ENCODE results near the gene RAD51B. TPM values are rescaled to one million over a fixed set of nuclear protein-coding genes. Genes with fewer than 3 reads are reported as not detected.

The RAD51B gene
- total RNA-seq, 1 donor from 2014 or later = 3.8 TPM

- intact Hi-C loops (cut with DNase I) = no loop called here
- DNase-seq (ENCODE audit: low spot score) = no peak
These were observed 643.7 kb downstream of the RAD51B start for GRCh38 chr14:68463299-68463698.

DNA sequence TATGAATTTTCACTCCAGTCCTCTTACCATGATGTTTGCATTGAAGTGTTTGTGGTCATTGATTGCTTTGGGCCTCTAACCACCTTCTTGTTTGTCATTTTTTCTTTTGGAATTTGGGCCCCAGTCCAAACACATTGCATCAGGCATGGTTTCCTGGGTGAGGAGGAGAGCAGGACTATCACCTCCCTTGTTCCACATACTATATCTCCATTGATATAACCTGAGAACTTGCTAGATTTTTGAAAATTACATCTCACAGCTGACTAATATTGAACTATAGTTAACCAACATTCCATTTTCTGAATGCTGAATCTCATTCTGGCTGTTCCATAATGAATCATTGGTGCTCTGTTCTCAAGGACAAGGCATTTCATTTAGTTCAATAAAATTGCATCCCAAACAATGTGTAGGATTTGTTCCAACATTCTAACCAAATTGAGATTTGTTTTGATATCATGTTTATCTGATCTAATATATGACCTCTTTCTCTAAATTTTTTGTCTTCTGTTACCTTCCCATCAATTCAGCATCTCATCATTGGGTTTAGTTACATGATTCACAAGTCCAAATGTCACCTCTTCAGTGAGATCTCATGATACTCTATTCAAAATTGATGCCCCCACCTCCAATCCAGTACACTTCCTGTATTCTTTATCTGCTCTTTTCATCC lies 644.3 kb downstream of the RAD51B start:
- no peak for DNase-seq (ENCODE audit: low spot score)
- intact Hi-C loops (cut with DNase I) = no loop called here

- intact Hi-C loops (cut with DNase I) = no loop called here
- no peak for DNase-seq (ENCODE audit: low spot score)
These were observed 645.1 kb downstream of the RAD51B start for GRCh38 chr14:68464711-68465110.

DNA sequence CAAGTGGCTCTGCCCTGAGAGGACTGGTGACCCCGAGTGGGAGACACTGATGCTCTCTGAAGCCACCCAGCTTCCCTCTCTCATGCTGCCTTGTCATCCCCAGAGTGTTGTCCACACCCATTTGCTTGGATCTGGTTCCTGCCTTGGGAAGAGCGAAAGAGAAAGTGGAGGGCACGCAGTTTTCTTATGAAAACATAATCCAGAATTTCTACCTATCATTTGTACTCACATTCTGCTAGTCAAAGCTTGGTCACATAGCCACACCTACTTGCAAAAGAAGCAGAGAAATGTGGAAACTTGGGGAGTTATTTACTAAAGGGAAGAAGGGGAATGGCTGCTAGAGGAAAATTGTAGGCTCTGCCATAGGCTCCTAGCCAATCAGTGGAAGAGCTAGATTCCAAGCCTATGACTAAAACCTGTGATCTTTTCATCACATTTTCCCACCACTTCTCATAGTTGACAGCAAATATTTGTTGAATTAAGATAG lies 647.0 kb downstream of the RAD51B start:
- intact Hi-C loops (cut with DNase I) = no loop called here
- no peak for DNase-seq (ENCODE audit: low spot score)

DNA sequence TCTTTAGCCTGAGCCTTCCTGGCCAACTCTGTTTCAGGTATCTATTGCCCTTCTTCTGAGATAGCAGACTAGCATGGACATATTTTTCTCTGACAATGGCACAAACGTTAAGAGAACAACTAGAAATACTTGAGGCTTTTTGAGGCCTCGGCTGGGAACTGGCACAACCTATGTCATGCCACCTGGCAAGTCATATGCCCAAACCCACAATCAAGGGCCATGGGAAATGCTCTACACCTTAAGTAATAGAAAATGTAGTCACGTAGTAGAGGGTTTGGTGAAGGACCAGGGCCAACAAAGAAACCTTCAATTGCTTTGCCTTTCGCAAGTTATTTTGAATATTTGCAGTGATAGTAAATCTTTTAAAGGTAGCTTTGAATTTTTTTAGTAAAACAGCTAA lies 647.8 kb downstream of the RAD51B start:
- intact Hi-C loops (cut with DNase I) = no loop called here
- DNase-seq (ENCODE audit: low spot score) = no peak

GRCh38 chr14:68468437-68469207 lies 649.0 kb downstream of the RAD51B start:
- intact Hi-C loops (cut with DNase I) = no loop called here
- DNase-seq (ENCODE audit: low spot score) = no peak

GRCh38 chr14:68469208-68469713 lies 649.7 kb downstream of the RAD51B start:
- intact Hi-C loops (cut with DNase I) = no loop called here
- DNase-seq (ENCODE audit: low spot score) = no peak

DNA sequence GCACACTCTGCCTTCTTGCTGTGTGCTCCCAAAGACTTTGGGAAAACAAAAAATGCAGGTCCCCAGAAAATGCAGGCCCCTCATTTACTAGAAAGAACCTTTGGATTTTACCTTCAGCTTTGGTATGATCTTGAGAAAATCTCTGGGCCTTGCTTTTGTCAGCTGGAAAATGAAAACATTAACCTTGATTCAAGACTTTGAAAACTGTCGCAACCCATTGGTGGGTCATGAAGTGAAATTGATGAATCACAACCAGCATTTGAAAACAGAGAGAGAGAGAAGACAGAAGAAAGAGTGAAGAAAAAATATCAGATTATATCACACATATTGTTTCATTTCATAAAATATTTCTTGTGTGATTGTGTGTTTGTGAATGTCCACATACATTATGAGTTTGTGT lies 650.8 kb downstream of the RAD51B start:
- no peak for DNase-seq (ENCODE audit: low spot score)
- intact Hi-C loops (cut with DNase I) = no loop called here

DNA sequence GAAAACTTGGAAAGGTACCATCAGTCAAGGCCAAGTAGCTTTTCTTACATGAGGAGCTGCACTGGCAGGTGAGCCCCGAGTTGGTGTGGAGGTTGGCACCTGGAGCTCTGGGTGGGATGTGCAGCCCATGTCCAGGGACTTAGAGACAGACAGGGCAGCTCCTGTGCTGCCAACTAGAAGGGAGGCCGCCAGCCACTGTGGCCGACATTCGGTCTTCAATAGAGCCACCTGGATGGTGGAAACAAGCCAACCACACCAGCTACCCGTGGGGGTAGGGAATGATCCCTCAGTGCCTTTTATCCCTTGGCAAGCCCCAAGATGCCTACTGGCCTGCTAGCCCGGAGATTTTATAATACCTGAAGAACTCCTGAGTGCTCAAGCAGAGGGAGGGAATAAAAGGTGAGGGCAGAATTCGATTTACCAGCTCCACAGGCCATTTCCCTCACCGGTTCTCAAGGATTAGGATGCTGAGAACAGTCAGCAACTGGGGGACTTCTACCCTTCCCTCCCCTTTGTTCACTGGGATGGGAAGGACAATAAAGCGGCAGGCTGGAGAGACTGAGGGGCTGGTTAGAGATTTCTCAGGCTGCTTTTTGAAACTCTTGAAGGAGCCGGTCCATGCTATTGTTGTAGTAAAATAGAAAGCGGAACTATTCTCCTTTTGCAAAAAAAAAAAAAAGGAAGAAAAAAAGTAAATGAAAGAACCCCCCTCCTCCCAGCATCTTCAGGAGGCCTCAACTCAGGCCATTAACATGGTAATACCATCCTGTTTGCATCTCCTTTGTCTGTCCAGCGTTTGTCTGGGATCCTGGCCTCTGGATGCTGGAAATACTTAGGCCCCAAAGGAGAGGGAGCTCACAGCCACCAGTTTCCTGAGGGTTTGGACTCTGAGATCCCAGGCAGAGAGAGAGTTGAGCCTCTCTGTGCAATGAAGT lies 651.7 kb downstream of the RAD51B start:
- DNase-seq (ENCODE audit: low spot score) = no peak
- intact Hi-C loops (cut with DNase I) = no loop called here

DNA sequence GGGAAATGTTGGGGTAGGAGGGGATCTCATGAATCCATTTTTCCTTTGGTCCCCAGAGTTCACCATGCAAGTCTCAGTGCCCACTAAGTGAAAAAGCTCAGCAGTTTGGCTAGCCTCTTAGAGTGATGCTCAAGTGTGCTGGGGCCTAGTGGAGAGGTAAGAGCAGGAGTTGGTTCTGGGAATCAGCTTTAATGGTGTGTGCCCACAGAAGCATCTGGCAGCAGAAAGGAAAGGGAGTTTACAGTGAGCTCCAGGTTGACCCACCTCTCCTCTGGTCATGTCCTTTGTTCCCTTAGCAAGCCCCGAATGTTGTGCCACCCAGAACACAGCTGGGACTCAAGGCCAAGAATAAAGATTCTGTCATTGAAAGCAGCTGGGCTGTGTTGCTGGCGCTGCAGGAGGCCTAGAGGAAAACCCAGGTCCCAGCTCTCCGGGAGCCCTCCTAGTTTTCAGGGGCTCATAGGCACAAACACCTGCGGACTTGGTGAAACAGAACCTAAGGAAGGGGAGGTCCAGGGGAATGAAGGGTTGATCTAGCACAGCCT lies 652.5 kb downstream of the RAD51B start:
- DNase-seq (ENCODE audit: low spot score) = no peak
- intact Hi-C loops (cut with DNase I) = no loop called here

DNA sequence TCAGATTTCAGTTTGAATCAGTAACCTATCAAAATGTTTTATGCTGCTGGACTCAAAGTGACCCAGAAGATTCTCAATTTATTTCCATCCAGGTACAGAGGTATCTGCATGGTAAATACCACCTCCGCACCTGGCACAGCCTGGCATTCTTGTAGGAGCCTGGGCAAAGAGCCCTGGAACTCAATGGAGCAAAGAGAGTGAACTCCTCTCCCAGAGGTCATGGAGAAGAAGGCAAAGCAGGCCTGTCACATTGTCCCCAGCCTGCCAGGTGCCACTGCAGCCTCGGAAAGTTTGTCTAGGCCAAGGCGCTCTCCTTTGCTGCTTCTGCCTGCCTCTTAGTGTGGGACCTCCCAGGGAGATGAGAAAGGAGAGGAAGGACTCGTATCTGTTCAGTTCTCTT lies 653.5 kb downstream of the RAD51B start:
- no peak for DNase-seq (ENCODE audit: low spot score)
- intact Hi-C loops (cut with DNase I) = no loop called here

GRCh38 chr14:68473794-68474193 lies 654.2 kb downstream of the RAD51B start:
- intact Hi-C loops (cut with DNase I) = no loop called here
- no peak for DNase-seq (ENCODE audit: low spot score)

- no peak for DNase-seq (ENCODE audit: low spot score)
- intact Hi-C loops (cut with DNase I) = no loop called here
These were observed 655.2 kb downstream of the RAD51B start for GRCh38 chr14:68474741-68475140.

DNA sequence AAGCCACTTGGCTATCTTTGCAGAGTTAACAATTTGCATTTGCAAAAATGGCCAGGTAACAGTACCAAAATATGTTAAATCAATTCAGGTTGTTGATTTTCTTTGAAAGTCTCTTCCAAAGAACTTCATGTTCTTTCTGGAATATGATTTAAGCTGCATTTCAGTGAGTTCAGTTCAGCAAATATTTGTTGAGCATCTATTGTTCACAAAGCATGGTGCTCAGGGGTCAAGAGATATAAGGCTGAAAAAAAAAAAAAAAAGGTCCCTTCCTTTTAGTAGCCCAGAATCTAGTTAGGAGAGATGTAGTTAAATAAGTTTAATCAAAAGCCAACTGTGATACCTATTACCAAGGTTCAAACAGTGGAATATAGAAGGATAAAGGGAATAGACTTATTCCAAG lies 656.2 kb downstream of the RAD51B start:
- intact Hi-C loops (cut with DNase I) = no loop called here
- no peak for DNase-seq (ENCODE audit: low spot score)

DNA sequence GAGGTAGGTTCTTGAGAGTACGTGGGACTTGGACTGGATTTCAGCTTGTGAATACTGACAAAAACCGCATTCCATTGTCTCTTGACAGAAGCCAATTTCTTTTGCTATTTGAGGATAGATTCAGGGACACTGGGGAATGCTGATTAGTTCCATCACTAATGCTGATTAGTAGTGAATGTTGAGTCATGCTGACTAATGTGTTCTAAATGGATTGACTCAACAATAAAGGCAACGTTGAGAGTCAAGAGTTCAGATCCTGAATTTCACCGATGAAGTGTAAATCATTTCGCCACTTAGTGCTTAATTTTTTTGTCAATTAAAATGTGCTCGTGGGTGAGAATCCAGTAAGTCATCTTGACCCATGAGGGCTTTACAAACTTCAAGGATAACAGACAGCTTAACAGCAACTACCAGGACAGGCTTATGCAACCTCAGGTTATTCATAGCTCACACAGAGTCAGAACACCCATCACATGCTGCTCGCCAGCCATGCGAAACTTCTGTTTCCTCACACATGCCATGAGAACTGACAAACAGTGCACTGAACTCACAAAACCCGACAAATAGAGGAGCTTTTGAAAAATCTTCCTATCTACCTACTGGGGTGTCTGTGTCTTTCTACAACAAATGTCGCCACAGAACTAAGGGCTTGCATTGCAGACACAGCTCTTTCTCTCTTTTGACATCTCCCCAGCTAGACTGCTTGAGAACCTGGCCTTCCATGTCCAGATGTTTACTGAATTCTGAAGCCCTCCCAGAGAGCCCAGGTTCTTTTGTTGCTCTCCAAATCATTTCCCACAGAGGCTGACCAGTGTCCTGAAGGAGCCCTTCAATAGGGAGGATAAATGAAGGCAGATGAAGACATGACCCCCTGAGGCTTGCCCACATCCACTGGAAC lies 656.9 kb downstream of the RAD51B start:
- intact Hi-C loops (cut with DNase I) = no loop called here

DNA sequence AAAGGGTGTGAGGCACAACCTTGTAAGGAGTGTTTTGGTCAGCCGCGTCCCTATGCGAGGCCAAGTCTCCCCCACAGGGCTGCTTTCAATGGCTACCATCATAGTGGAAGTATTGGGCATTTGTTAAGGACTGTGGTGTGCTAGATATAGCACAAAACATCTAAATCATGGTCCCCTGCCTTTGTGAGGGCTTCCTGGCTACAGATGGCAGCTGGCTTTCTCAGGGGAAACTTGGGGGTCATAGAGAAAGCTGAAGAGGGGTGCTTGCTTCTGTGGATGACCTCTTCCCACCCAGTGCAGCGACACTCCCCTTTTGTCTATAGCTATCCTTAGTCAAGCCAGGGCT lies 657.5 kb downstream of the RAD51B start:
- no peak for DNase-seq (ENCODE audit: low spot score)
- intact Hi-C loops (cut with DNase I) = no loop called here

More for the DNA sequence above, 656.9 kb downstream of the RAD51B start:
- no peak for DNase-seq (ENCODE audit: low spot score)

DNA sequence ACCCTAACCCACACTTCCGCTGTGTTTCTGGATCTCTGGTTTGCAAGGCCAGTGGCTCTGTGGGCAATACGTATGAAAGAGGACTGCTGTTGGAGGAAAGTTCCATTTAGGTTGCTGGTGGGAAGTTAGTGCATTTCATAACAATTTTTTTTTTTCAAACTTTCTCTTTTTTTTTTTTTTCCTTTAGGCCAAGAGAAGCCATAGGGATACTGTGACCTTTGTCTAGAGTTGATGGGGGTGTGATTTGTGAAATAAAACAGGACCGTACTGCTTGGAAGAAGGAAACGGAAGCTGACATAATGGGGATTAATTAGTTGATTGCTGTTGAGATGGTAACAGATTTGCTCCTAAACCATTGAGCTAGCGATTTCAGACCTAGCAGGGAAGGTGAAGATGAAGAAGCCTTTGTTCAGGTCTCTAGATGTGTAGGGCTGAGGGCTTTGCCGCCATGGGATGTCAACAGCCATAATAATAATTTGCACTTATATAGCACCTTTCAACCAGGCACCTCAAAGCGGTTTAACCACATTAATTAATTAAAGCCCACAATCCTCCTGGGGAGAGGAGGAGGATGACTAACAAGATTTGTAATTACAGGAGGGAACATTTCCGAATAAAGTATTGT lies 658.0 kb downstream of the RAD51B start:
- intact Hi-C loops (cut with DNase I) = no loop called here
- DNase-seq (ENCODE audit: low spot score) = no peak

- intact Hi-C loops (cut with DNase I) = no loop called here
These were observed 659.7 kb downstream of the RAD51B start for GRCh38 chr14:68479247-68479646.

More at GRCh38 chr14:68479247-68479646, 659.7 kb downstream of the RAD51B start:
- no peak for DNase-seq (ENCODE audit: low spot score)
